ELF-1 (cell line): ENCODE data around the gene HPSE.
A peak's percentile ranks its signal among the peaks of the same experiment; 100 is the strongest.
"Not testable (repeated sequence)": the region's sequence is repeated elsewhere in the genome, so short reads cannot be mapped to it uniquely, and the experiment has no call there.

Experiments
- DNase-seq: peaks from one replicate; pipeline ENCODE4 v3.0.0-alpha.2; 2016; ENCODE audit warnings: low read depth, low spot score

HPSE gene

GRCh38 chr4:83335701-83336100 lies 1.1 kb upstream of the HPSE start:
- no peak for DNase-seq

DNA sequence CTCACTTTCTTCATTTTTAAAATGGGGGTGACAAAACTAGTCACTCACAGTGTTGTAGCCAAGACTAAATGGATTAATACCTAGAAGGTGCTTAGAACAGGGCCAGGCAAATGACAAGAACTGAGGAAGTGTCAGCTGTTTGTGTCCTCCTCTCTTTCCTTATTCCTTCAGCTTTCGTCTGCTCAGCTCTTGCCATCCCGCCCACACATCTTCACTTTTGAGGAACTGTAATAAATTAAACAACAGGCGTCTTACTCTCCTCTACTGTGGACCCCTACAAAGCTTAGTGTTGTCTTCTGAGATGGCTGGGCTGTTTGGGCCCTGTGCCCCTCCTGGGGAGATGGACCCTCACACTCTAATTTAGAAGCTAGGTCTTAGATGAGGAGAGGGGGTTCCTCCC lies 2.7 kb downstream of the HPSE start:
- DNase-seq: no peak

DNA sequence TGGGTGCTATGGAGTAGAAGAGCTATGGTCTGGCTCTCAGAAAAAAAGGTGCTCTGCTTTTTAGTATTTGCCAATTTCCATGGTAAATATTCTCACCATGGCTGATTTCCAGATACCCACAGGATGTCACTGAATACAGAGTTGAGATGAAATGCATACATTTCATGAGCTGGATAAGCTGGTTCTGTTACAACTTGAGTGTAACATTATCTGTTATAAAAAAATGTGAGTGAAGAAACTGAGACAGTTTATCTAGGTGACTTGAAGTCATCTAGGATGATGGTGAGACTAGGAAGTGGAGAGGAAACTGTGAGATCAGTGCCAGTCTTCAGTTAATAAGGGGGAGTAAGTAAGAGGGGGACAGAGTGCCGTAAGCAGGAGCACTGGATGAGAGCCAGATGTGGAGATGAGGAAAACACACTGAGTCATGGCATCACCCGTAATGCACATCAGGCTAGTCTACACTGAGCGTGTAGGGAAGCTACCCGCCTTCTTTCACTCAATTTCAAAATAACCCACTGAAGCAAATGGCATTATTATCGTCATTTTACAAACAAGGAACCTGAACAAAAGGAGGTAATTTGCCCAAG lies 5.0 kb downstream of the HPSE start:
- DNase-seq: no peak

DNA sequence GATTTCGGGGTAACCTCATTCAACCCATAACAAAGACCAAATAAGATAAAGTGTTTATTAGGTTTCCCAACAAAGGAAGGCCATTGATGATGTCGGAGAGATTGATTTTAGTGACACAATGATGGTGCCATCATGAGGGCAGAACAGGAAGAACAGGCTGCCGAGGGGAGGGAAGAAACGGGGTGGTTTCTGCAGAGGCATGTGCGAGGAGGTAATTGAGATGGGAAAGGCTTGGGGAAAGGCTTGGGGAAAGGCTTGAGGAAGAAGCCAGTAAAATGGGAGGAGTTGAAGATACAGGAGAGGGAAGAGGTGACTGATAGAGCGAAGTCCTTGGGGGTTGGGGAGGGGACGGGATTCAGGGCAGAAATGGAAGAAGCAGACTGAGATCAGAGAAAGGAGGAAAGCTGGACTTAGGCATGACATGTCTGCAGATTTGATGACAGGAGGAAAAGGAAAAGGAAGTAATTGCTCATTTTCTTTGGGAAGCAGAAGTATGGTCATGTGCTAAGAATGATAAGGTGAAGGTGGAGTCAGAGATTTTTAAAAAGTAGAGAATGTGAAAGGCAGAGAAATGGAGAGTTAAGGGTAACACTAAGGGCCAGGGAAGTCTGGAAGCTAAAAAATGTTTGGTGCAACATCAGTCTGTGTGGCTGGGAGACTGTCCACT lies 6.0 kb downstream of the HPSE start:
- peak; percentile 59 for DNase-seq

- DNase-seq: no peak
These were observed 8.1 kb downstream of the HPSE start for GRCh38 chr4:83326546-83326945.

GRCh38 chr4:83325306-83325705 lies 9.3 kb downstream of the HPSE start:
- DNase-seq: not testable (repeated sequence)

DNA sequence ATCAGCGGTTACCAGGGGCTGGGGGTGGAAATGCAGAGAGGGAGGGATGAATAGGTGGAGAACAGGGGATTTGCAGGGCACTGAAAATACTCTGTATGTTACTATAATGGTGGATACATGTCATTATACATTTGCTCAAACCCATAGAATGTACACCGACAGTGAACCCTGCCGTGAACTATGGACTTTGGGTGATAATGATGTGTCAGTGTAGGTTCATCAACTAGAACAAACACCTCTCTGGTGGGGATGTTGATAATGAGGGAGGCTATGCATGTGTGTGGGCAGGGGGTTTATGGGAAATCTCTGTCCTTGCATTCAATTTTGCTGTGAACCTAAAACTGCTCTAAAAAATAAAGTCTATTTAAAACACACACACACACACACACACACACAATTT lies 11.5 kb downstream of the HPSE start:
- DNase-seq: no peak

- DNase-seq: peak; percentile 5
These were observed 14.1 kb downstream of the HPSE start for GRCh38 chr4:83320548-83320947.

- no peak for DNase-seq
These were observed 16.0 kb downstream of the HPSE start for GRCh38 chr4:83318666-83319065.

DNA sequence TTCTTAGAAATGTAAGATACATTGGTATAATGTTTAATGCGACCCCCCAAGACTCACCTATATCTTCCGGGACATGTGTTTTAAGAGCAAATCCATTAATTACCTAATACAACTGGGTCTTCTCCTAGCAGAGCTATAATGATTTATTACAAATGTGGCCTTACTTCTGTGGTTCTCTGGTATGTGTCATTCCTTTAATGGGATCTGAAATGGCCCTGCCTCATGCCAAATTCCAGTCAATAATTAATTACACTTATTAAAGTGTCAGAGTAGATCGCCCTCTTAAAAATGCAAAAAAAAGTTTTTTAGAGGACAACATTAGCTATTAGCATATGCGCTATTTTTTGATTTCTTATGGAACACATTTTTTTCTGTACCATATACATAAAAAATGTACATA lies 17.0 kb downstream of the HPSE start:
- no peak for DNase-seq

DNA sequence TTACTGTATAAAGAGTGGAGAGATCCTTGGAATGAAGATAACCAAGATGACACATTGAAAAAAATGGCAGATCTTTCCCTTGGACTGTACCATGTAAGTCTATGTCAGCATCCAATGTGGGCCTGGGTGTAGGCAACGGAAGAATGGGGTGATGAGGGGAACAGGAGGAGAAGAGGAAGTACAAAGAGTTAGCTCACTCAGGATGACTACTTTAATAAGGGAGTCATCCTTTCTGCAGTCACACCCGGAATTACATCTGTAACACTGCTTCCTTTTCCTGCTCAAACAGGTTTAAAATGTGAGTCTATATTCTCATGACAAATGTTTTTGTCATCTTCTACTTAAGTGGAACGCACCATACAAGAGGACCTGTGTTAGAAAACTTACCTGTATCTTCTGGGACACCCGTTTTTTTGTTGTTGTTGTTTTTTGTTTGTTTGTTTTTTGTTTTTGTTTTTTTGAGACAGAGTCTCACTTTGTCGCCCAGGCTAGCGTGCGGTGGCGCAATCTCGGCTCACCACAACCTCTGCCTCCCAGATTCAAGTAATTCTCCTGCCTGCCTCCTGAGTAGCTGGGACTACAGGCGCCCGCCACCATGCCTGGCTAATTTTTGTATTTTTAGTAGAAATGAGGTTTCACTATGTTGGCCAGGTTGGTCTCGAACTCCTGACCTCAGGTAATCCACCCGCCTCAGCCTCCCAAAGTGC lies 18.0 kb downstream of the HPSE start:
- DNase-seq: no peak

- no peak for DNase-seq
These were observed 19.2 kb downstream of the HPSE start for GRCh38 chr4:83315341-83315870.

DNA sequence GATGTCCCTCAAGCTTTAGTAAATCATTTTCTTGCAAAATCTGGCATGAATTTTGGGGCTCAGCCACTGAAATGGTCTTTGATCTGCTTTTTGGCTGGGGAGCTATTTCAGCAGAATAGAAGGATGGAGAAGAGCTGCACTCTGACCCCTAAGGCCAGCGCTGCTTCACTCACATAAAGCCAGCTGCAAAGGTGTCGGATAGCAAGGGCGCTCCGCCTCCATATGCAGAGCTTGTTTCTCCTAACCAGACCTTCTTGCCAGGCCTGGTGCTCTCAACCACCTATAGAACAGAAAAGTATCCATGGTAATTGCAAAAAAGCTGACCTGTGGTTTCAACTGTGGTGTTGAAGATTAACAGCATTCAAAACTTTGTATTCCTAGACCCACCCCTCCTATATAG lies 26.0 kb downstream of the HPSE start:
- DNase-seq: peak; percentile 62

DNA sequence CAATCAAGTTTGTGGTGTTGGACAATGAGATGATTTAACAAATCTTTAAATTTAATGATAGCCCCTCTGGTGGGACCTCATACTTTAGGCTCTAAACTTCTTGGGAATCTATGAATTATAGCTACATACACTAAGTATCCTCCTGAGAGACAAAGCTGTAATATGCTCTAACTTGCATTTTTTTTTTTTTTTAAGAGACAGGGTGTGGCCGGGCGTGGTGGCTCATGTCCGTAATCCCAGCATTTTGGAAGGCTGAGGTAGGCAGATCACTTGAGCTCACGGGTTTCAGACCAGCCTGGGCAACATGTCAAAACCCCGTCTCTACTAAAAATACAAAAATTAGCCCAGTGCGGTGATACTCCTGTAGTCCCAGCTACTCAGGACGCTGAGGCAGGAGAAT lies 26.7 kb downstream of the HPSE start:
- no peak for DNase-seq

- DNase-seq: no peak
These were observed 29.5 kb downstream of the HPSE start for GRCh38 chr4:83305187-83305586.

DNA sequence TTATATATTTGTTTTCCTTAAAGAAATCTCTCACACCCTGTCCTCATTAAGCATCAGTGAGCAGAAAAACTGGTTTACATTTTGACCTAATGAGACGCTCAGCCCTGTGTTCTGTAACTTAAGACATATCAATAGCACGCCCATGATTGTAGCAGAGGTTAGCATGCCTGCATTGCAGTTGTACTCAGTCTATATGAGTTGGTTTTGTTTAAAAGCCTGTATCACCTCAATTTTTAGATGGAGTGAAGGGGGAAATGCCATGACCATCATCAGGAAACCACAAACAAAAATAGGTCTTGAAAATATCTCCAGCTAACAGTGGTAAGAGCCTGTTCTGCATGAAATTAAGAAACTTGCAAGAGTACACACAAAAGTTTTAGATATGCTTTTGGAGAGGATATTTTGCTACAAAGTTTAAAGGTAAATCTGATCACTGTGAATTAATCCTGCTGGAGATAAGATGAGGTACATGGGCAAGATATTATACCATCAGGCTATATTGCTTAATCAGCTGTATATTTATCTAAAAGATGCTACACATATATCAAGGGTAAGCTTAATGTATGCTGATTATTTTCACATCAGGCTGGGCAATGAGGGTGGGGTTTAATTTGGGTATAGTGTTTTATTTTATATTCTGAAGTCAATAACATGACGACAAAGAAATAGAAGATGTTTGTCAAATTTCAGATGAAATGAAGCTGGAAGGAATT lies 36.9 kb downstream of the HPSE start:
- DNase-seq: no peak

GRCh38 chr4:83293305-83294046 lies 41.2 kb downstream of the HPSE start:
- DNase-seq: no peak

DNA sequence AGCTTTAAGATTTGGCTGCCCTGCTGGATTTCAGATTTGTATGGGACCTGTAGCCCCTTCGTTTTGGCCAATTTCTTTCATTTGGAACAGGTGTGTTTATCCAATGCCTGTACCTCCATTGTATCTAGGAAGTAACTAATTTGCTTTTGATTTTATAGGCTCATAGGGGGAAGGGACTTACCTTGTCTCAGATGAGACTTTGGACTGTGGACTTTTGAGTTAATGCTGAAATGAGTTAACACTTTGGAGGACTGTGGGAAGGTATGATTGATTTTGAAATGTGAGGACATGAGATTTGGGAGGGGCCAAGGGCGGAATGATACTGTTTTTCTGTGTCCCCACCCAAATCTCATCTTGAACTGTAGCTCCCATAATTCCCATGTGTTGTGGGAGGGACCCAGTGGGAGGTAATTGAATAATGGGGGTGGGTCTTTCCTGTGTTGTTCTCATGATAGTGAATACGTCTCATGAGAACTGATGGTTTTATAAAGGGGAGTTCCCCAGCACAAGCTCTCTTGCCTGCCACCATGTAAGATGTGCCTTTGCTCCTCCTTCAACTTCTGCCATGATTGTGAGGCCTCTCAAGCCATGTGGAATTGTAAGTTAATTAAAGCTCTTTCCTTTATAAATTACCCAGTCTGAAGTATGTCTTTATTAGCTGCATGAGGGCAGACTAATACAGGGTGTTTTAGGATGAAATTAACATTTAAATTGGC lies 44.4 kb downstream of the HPSE start:
- not testable (repeated sequence) for DNase-seq

DNA sequence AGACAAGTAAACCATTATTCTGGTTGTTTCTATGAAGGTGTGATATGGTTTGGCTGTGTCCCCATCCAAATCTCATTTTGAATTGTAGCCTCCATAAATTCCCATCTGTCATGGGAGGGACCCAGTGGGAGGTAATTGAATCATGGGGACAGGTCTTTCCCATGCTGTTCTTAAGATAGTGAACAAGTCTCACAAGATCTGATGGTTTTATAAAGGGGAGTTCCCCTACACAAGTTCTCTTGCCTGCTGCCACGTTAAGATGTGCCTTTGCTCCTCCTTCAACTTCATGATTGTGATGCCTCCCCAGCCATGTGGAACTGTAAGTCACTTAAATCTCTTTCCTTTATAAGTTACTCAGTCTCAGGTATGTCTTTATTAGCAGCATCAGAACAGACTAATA lies 46.3 kb downstream of the HPSE start:
- DNase-seq: not testable (repeated sequence)

GRCh38 chr4:83285055-83285407 lies 49.6 kb downstream of the HPSE start:
- DNase-seq: no peak
